MM.1S (cell line): Measurements from ENCODE around the gene OLFM1.

ENCODE experiments used
- EZH2 ChIP-seq: fragments of 300-600 bp; sonication (generic); optimal IDR thresholded peaks from 2 replicates; pipeline ENCODE3; 2017; ENCODE audit warnings: low read depth, mild to moderate bottlenecking, antibody characterized with exemption, low read length, mixed read lengths
- EZH2phosphoT487 ChIP-seq: fragments of 300-600 bp; sonication (generic); IDR thresholded peaks from 2 replicates; pipeline ENCODE4 v1.6.1; 2018; ENCODE audit warnings: antibody characterized with exemption, low read length
- TF ChIP-seq, protein P1 (sequence below): fragments of 300-600 bp; sonication (generic); IDR thresholded peaks from 2 replicates; pipeline ENCODE4 v1.5.1; 2016; ENCODE audit warnings: antibody characterized with exemption, low read length, mixed read lengths

- TF ChIP-seq, protein P1, sequence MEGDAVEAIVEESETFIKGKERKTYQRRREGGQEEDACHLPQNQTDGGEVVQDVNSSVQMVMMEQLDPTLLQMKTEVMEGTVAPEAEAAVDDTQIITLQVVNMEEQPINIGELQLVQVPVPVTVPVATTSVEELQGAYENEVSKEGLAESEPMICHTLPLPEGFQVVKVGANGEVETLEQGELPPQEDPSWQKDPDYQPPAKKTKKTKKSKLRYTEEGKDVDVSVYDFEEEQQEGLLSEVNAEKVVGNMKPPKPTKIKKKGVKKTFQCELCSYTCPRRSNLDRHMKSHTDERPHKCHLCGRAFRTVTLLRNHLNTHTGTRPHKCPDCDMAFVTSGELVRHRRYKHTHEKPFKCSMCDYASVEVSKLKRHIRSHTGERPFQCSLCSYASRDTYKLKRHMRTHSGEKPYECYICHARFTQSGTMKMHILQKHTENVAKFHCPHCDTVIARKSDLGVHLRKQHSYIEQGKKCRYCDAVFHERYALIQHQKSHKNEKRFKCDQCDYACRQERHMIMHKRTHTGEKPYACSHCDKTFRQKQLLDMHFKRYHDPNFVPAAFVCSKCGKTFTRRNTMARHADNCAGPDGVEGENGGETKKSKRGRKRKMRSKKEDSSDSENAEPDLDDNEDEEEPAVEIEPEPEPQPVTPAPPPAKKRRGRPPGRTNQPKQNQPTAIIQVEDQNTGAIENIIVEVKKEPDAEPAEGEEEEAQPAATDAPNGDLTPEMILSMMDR: no peak
- TF ChIP-seq EZH2: no peak
- no peak for TF ChIP-seq EZH2phosphoT487
These were observed 77.7 kb downstream of the OLFM1 start for GRCh38 chr9:135165003-135165711.
